Uterus (tissue), 4 donors: ENCODE data around the gene TERT. TPM values are rescaled to one million over a fixed set of nuclear protein-coding genes. Genes with fewer than 3 reads are reported as not detected.
"Not testable (repeated sequence)": the region's sequence is repeated elsewhere in the genome, so short reads cannot be mapped to it uniquely, and the experiment has no call there.

Experiments used
- DNase-seq, 2 donors: peaks; one replicate each; pipeline ENCODE4 v3.0.0-alpha.2; 2019 to 2020
- H3K27ac ChIP-seq, 2 donors: fragments of 200-600 bp; sonication (generic); 1 replicate in 1 of 2; 2 replicates in 1 of 2; pipeline ENCODE4 v1.5.1; 2016 to 2018
- H3K27me3 ChIP-seq, 2 donors: fragments of 200-600 bp; sonication (generic); one replicate each; pipeline ENCODE4 v1.5.1; 2018 to 2019; ENCODE audit warnings: control low read depth in 1 of 2
- H3K36me3 ChIP-seq, 2 donors: fragments of 200-600 bp; sonication (generic); one replicate each; pipeline ENCODE4 v1.5.1; 2019; ENCODE audit warnings: control low read depth in 1 of 2
- H3K4me1 ChIP-seq, 2 donors: fragments of 200-600 bp; sonication (generic); one replicate each; pipeline ENCODE4 v1.5.1; 2018 to 2019; ENCODE audit warnings: control low read depth in 1 of 2
- H3K4me3 ChIP-seq, 2 donors: fragments of 200-600 bp; sonication (generic); 1 replicate in 1 of 2; 2 replicates in 1 of 2; pipeline ENCODE4 v1.5.1; 2018 to 2019; ENCODE audit warnings: mild to moderate bottlenecking in 1 of 2
- H3K9me3 ChIP-seq, 2 donors: fragments of 200-600 bp; sonication (generic); one replicate each; pipeline ENCODE4 v1.5.1; 2019; ENCODE audit warnings: control low read depth in 1 of 2
- CTCF ChIP-seq, 4 experiments: fragments of 200-600 bp in 2 of 4; fragments of 450-650 bp in 2 of 4; sonication (generic) in 2 of 4; IDR thresholded peaks; one replicate each; pipeline ENCODE4 v1.5.1; 2016 to 2019; ENCODE audit warnings: antibody characterized with exemption in 4 of 4, mild to moderate bottlenecking in 2 of 4, moderate library complexity in 1 of 4
- POLR2A ChIP-seq, 2 donors: fragments of 450-650 bp; IDR thresholded peaks; one replicate each; pipeline ENCODE4 v1.6.1; 2016; ENCODE audit warnings: antibody characterized with exemption in 2 of 2, mild to moderate bottlenecking in 1 of 2, moderate library complexity in 1 of 2
- intact Hi-C: fragments of 100-400 bp; cut with DNase I; formaldehyde crosslinking; loops from one replicate; pipeline ENCODE4 v1.15.1; 2023; ENCODE audit warnings: low total_unique reads
- total RNA-seq, 4 donors: library from RNA; depleted of rRNA in 3 of 4; stranded (reverse); fragments of >200 nt in 3 of 4; gene quantifications; one replicate each; pipeline versions ENCODE4 v1.1.0 to v1.2.4, GENCODE V29; 2014 to 2023
- donor health status: DM: yes; HTN: yes; CAD: no.

Gene TERT
- total RNA-seq, 4 donors from 2014 or later: 0.26 TPM; not detected in 3

- Histone ChIP-seq H3K27me3 (no peaks in the 10 kb centered on the region), H3K4me3 (no peak overlapping the region), H3K27ac (no peak overlapping the region), H3K9me3 (no peaks in the 10 kb centered on the region), H3K4me1 (no peaks in the 10 kb centered on the region), H3K36me3 (no peaks in the 10 kb centered on the region)
- intact Hi-C loops: no loop called here
- no peak for DNase-seq
- TF ChIP-seq POLR2A (IDR thresholded peaks at IDR 0.05): no peak
- no peak for TF ChIP-seq CTCF (IDR thresholded peaks at IDR 0.05)
Observed at GRCh38 chr5:1288439-1289335, 6.2 kb downstream of the TERT start.

- intact Hi-C loops: no loop called here
- DNase-seq: no peak
- Histone ChIP-seq H3K4me3 (no peak overlapping the region), H3K27me3 (no peaks in the 10 kb centered on the region), H3K9me3 (no peaks in the 10 kb centered on the region), H3K4me1 (no peaks in the 10 kb centered on the region), H3K27ac (no peak overlapping the region), H3K36me3 (no peaks in the 10 kb centered on the region)
- no peak for TF ChIP-seq CTCF (IDR thresholded peaks at IDR 0.05)
- TF ChIP-seq POLR2A (IDR thresholded peaks at IDR 0.05): no peak
Observed at GRCh38 chr5:1285883-1286291, 9.0 kb downstream of the TERT start.

GRCh38 chr5:1285141-1285540 lies 9.7 kb downstream of the TERT start:
- H3K9me3 ChIP-seq: no peaks in the 10 kb centered on the region
- no peak for DNase-seq
- TF ChIP-seq CTCF (IDR thresholded peaks at IDR 0.05) (no peak), POLR2A (IDR thresholded peaks at IDR 0.05) (no peak)

GRCh38 chr5:1284336-1284970 lies 10.4 kb downstream of the TERT start:
- intact Hi-C loops, H3K27ac ChIP-seq, DNase-seq, H3K4me3 ChIP-seq, H3K36me3 ChIP-seq, H3K27me3 ChIP-seq, H3K9me3 ChIP-seq, H3K4me1 ChIP-seq: not testable (repeated sequence)

More at GRCh38 chr5:1285141-1285540, 9.7 kb downstream of the TERT start:
- H3K4me1 ChIP-seq: no peaks in the 10 kb centered on the region
- intact Hi-C loops: no loop called here
- H3K36me3 ChIP-seq: no peaks in the 10 kb centered on the region
- no peak overlapping the region for H3K27ac ChIP-seq
- no peaks in the 10 kb centered on the region for H3K27me3 ChIP-seq
- H3K4me3 ChIP-seq: no peak overlapping the region

GRCh38 chr5:1283729-1284041 lies 11.2 kb downstream of the TERT start:
- H3K27me3 ChIP-seq, H3K27ac ChIP-seq, H3K9me3 ChIP-seq, DNase-seq, H3K36me3 ChIP-seq, H3K4me3 ChIP-seq, H3K4me1 ChIP-seq, intact Hi-C loops: not testable (repeated sequence)

- H3K27me3 ChIP-seq, H3K36me3 ChIP-seq, intact Hi-C loops, H3K4me3 ChIP-seq, DNase-seq, H3K4me1 ChIP-seq, H3K9me3 ChIP-seq, H3K27ac ChIP-seq: not testable (repeated sequence)
Observed at GRCh38 chr5:1282993-1283728, 11.7 kb downstream of the TERT start.
